Measurements from ENCODE around the gene INF2. TPM values are rescaled to one million over a fixed set of nuclear protein-coding genes. Genes with fewer than 3 reads are reported as not detected.
"Not testable (repeated sequence)": the region's sequence is repeated elsewhere in the genome, so short reads cannot be mapped to it uniquely, and the experiment has no call there.

The INF2 gene
- polyA plus RNA-seq, 4 donors, result 37.1 to 69.5 (median 49.5) TPM

DNA sequence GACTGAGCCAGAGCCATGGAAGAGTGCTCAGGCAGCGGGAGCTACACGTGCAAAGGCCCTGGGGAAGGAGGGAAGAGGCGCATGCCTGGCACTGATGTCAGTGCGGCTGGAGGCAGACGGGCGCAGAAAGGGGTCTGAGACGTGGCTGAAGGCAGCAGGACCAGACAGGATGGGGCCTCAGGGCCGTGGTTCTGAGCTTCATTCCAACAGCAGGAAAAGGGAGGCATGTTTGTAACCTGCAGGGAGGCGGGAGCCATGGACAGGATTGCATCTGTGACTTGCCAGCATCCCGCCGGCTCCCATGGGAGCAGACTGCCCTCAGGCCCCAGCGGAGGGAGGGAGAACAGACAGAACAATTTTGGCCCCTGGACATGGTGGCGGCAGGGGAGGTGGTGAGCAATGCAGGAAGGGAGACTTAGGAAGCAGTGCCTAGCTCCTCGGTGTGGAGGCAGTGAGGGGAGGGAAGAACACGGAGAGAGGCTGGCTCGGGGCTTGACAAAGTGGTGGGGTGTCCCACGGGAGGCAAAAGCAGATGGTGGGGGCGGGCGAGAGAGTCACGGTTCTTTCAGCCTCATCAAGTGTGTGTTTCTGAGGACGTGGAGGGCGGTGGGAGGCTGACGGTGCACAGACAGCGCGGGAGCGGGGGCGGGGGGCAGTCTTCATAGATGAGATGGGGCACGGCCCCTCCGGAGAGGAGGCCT is 33.3 kb upstream of the INF2 start:
- no peak for DNase-seq (ENCODE audit: low read depth in 4 of 4, low spot score in 3 of 4)

DNA sequence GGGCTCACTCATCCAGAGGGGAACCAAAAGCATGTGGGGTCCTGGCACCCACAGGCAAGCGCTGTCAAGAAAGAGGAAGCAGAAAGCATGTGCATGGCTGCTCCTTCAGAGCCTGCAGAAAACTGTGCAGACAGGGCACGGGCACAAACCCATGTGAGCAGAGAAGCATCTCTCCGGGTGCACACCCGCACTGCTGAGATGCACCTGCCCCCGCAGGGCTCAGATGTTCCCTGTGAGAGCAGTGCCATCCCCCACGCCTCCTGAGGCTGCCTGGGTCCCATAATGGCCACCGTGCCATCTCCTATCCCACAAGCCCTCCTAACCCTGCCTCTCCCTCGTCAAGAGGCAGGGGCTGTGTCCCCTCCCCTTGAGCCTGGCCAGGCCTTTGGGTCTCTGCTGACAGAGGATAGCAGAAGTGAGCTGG is 32.3 kb upstream of the INF2 start:
- DNase-seq (ENCODE audit: low read depth in 4 of 4, low spot score in 3 of 4), result no peak

DNA sequence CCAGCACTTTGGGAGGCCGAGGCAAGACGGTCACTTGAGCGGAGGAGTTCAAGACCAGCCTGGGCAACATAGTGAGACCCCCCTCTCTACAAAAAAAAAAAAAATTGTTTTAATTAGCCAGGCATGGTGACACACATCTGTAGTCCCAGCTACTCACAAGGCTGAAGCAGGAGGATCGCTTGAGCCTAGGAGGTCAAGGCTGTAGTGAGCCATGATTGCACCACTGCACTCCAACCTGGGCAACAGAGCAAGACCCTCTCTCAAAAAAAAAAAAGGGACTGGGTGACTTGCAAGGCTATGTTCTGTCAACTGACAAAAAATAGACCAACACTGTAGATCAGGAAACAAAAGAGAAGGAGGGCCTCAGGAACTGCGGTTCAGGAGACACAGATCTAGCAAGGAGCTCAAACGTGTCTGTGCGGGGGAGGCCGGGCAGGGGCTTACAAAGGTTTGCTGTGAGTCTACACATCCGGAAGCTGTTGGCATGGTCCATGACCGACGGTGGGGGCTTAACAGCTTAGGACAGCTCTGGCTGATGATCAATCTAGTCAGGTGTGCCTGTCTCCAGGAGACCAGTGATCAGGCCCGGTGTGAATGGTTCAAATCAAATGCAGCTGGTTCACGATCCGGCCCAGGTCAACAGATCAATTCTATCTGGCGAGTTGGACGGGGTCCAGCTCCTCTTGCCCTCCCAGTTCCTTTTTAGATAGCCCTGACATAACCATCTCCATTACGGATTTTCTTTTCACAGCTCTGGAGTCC is 31.7 kb upstream of the INF2 start:
- DNase-seq (ENCODE audit: low read depth in 4 of 4, low spot score in 3 of 4), result no peak

DNA sequence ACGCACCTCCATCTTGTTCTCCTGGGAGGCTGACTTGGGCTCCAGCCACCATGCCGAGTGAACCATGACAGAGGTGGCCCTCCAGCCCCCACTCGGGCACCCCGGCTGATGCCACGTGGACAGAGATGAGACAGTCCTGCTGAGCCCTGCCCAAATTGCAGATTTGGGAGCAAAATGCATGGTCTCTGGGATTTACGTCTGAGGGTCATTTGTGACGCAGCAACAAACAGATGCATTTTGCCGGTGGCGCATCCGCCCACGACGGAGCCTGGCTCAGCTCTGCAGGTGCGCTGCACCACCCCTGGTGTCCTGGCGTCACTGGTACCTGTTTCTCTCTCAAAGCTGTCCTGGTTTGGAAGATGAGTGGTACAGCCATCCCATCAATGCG is 31.1 kb upstream of the INF2 start:
- DNase-seq (ENCODE audit: low read depth in 4 of 4, low spot score in 3 of 4), result no peak

DNA sequence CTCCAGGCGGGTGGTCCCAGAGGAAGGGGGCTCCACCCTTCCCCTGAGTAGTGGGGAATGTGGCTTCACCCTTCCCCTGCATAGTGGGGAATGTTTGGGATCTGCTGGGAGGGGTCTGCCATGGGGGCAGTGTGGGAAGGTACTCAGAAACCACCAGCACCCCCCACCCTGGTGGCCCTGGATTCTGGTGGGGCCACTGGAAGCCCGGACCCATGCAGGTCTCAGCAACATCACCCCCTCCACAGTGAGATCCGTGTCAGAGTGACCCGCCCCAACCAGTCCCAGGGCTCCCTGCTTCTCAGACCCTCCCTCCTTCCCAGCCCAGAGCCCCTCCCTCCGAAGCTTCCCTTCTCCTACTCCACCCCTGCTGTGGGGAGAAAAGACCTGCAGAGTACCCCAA is 30.3 kb upstream of the INF2 start:
- DNase-seq (ENCODE audit: low read depth in 4 of 4, low spot score in 3 of 4), result no peak

DNA sequence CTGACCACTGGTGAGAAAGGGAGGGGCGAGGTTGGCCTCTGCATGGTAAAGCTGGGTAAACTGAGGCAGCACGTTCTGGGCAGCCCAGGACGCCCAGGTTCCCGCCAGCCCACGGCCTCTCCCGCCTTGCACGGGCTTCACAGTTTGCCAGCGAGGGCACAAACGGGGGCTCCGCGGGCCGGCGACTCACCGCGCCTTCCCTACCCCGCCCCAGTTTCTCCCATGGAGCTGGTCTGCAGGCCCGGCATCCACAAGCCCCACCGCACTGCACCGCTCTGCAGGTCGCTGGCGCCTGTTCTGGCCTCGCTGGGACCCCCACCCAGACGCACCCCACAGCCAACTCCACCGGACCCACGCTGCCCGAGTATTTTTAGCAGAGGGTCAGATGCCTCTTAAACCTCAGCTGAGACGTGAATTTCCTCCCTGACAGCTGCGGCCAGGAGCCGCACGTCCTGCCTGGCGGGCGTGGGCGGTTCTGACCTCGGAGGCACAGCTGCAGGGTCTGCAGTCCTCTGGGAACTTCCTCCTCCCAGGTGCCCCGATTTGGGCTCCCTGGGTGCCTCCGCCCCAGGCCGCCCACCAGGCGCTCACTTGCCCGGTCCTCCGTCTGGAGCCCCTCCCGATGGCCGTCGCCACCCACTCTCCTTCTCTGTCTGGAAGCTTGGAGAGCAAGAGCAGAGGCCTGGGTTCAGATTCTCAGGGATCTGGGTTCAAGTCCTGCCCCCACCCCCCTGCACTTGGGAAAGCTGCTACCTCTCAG is 29.5 kb upstream of the INF2 start:
- DNase-seq (ENCODE audit: low read depth in 4 of 4, low spot score in 3 of 4), result no peak

- DNase-seq (ENCODE audit: low read depth in 4 of 4, low spot score in 3 of 4), result no peak
These were observed 28.8 kb upstream of the INF2 start for GRCh38 chr14:104660597-104660996.

DNA sequence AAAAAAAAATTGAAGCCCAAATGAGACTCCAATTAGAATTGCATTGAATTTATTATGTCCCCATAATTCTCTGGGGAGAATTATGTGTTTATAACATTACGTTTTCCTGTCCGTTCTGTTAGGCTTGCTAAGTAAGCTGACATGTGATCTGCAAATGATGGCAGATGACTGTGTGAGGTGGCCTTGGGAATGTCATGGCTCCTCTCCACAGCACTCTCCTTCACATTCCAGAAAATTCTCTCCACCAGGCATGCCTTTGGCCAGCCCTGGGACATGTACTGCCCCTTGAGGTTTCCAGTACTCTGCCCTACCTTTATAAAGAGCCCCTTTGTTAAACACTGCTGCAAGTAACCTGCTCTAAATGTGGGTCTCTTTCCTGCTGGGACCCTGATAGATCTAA is 28.3 kb upstream of the INF2 start:
- DNase-seq (ENCODE audit: low read depth in 4 of 4, low spot score in 3 of 4), result no peak

GRCh38 chr14:104661528-104662157 is 27.8 kb upstream of the INF2 start:
- not testable (repeated sequence) for DNase-seq (ENCODE audit: low read depth in 4 of 4, low spot score in 3 of 4)

- DNase-seq (ENCODE audit: low read depth in 4 of 4, low spot score in 3 of 4), result not testable (repeated sequence)
These were observed 26.9 kb upstream of the INF2 start for GRCh38 chr14:104662472-104662871.

GRCh38 chr14:104664107-104664506 is 25.3 kb upstream of the INF2 start:
- DNase-seq (ENCODE audit: low read depth in 4 of 4, low spot score in 3 of 4), result no peak

DNA sequence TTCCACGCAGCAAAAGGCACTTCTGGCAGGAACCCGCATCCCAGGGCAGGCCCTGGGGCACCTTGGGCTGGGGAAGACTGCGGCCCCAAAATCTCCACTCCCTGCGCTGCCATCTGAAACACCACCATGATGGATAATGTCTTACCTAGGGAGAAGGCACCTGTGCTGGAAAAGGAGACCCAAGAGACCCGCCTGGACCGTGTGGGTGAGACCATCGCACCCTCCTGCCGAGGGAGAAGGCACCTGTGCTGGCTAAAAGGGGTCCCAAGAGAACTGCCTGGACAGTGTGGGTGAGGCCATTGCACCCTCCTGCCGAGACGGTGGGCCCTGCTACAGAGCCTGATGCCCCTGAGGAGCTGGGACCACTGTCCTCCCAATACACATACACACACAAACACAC is 24.8 kb upstream of the INF2 start:
- no peak for DNase-seq (ENCODE audit: low read depth in 4 of 4, low spot score in 3 of 4)

DNA sequence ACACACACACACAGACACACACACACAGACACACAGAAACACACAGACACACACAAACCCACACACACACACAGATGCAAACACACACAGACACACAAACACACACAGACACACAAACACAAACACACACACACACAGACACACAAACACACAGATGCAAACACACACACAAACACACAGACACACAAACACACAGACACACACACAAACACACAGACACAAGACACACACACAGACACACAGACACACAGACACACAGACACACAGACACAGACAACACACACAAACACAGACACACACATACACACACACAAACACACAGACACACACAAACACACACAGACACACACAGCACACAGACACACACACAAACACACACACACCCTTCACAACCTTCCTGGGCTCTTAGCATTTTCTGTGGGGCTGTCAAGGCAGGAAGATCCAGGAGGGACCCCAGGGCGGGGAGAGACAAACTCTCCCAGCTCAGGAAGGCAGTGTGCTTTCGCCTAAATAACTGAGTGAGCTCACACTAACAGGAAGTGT is 24.2 kb upstream of the INF2 start:
- no peak for DNase-seq (ENCODE audit: low read depth in 4 of 4, low spot score in 3 of 4)

- no peak for DNase-seq (ENCODE audit: low read depth in 4 of 4, low spot score in 3 of 4)
These were observed 23.5 kb upstream of the INF2 start for GRCh38 chr14:104665657-104666522.

- not testable (repeated sequence) for DNase-seq (ENCODE audit: low read depth in 4 of 4, low spot score in 3 of 4)
These were observed 22.9 kb upstream of the INF2 start for GRCh38 chr14:104666523-104666895.

GRCh38 chr14:104666981-104667380 is 22.4 kb upstream of the INF2 start:
- no peak for DNase-seq (ENCODE audit: low read depth in 4 of 4, low spot score in 3 of 4)

DNA sequence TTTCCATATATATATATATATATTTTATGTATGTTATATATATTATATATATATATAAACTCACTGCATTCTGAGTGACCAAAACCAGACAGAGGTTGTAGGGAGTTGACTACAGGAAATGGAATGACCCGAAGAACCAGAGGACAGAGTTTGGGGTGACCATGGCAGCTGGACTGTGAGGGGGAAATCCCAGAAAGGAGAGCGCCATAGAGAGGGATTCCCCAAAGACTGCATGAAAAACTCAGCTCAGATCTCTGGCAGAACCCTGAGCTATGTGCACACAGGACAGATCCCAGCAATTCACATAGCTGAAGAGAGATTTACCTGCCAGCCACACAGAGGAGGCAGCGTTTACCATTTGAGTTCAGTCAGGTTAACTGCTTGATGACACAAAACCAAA is 19.7 kb upstream of the INF2 start:
- DNase-seq (ENCODE audit: low read depth in 4 of 4, low spot score in 3 of 4), result no peak

DNA sequence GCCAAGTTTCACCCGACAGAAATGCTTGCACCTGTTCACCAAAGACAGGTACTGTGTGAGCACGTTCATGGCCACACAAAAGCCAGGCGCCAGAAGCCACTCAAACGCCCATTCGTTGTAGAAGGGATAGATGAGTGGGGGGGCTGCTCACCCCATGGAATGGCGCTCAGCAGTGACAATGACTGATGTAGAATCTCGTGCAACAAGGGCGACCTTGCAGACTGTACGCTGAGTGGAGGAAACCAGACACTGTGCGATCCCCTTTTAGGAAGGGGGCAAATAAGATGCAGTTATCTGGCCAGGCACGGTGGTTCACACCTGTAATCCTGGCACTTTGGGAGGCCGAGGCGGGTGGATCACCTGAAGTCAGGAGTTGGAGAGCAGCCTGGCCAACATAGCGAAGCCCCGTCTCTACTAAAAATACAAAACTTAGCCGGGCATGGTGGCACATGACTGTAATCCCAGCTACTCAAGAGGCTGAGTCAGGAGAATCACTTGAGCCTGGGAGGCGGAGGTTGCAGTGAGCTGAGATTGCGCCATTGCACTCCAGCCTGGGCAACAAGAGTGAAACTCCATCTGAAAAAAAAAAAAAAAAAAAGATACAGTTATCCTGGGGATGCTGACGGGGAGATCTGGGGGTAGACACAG is 18.0 kb upstream of the INF2 start:
- not testable (repeated sequence) for DNase-seq (ENCODE audit: low read depth in 4 of 4, low spot score in 3 of 4)

DNA sequence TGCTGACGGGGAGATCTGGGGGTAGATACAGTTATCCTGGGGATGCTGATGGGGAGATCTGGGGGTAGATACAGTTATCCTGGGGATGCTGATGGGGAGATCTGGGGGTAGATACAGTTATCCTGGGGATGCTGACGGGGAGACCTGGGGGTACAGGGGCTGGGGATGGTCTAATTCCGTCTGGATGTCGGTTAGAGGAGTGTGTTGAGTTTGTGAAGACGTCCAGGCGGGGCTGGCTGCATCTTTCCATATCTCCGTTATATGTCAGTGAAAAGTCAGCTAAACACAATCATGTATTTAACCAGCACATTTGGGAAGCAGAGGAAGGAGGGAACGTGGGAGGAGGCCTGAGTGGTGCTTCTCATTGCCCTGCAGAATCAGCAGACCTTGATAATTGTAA is 17.3 kb upstream of the INF2 start:
- DNase-seq (ENCODE audit: low read depth in 4 of 4, low spot score in 3 of 4), result not testable (repeated sequence)
